GM12878 (cell line): ENCODE measurements around the gene PPP1R1B. TPM values are rescaled to one million over a fixed set of nuclear protein-coding genes. Genes with fewer than 3 reads are reported as not detected.

Experiments
- FOS ChIP-seq: IDR thresholded peaks from 3 replicates; pipeline ENCODE4 v1.6.1; 2011; ENCODE audit warnings: borderline replicate concordance; ENCODE audit not compliant: insufficient read length; ENCODE audit errors: extremely low read depth
- IKZF2 ChIP-seq, 2 experiments: fragments of 450-650 bp; IDR thresholded peaks; 2 replicates each; pipeline ENCODE4 v1.6.1; 2017; ENCODE audit warnings: mild to moderate bottlenecking in 2 of 2, moderate library complexity in 2 of 2
- MYC ChIP-seq: IDR thresholded peaks from 2 replicates; pipeline ENCODE4 v1.6.1; 2011; ENCODE audit warnings: mild to moderate bottlenecking, low read length, moderate library complexity, inconsistent platforms; ENCODE audit not compliant: insufficient read depth, insufficient replicate concordance, insufficient read length, severe bottlenecking
- POLR2AphosphoS2 ChIP-seq: IDR thresholded peaks from 2 replicates; pipeline ENCODE4 v1.6.1; 2011; ENCODE audit warnings: low read depth, mild to moderate bottlenecking, low read length, improper control_type of control experiment, moderate library complexity
- SRF ChIP-seq, 2 experiments: IDR thresholded peaks; 2 replicates each; pipeline ENCODE4 v1.6.1; 2011; ENCODE audit warnings: low read depth in 2 of 2, low read length in 2 of 2, mild to moderate bottlenecking in 1 of 2, moderate library complexity in 1 of 2
- polyA plus RNA-seq, 11 experiments: library from polyadenylated mRNA; depleted of rRNA in 4 of 11; unstranded in 6 of 11; stranded (reverse) in 5 of 11; fragments of >200 nt; fragmentation: Nextera tagmentation in 4 of 11; fragmentation: Illumina TruSeq in 1 of 11; extraction: Ambion mirVana in 4 of 11; extraction: Trizol in 1 of 11; gene quantifications; 1 replicate in 1 of 11; 2 replicates in 10 of 11; pipeline versions ENCODE4 v1.2.1 to v1.2.3, GENCODE V29; 2011 to 2016; ENCODE audit warnings: inconsistent platforms in 2 of 11, missing spikeins in 2 of 11, low read depth in 1 of 11
- total RNA-seq, 4 experiments: library from RNA; depleted of rRNA in 3 of 4; stranded (reverse); fragments of >200 nt in 3 of 4; fragmentation: Illumina TruSeq in 1 of 4; extraction: Trizol in 1 of 4; gene quantifications; 2 replicates each; pipeline versions ENCODE4 v1.2.1 to v1.2.3, GENCODE V29; 2013 to 2021
- TF ChIP-seq, protein P1 (sequence below): fragments of 450-650 bp; IDR thresholded peaks from 2 replicates; pipeline ENCODE4 v1.6.1; 2017; ENCODE audit warnings: mild to moderate bottlenecking, moderate library complexity
- TF ChIP-seq, protein P2 (sequence below): fragments of 450-650 bp; IDR thresholded peaks from 2 replicates; pipeline ENCODE4 v1.6.1; 2014; ENCODE audit warnings: mild to moderate bottlenecking
- TF ChIP-seq, protein P3 (sequence below): fragments of 450-650 bp; IDR thresholded peaks from 2 replicates; pipeline ENCODE4 v1.6.1; 2017; ENCODE audit warnings: mild to moderate bottlenecking, low read depth, inconsistent platforms; ENCODE audit not compliant: poor library complexity, severe bottlenecking

PPP1R1B gene
- total and polyA plus RNA-seq, 10 of the 15 experiments (the other 5 are each of a cell fraction or from before 2014, with no cell fraction given), result 0.08 TPM; not detected in 9

DNA sequence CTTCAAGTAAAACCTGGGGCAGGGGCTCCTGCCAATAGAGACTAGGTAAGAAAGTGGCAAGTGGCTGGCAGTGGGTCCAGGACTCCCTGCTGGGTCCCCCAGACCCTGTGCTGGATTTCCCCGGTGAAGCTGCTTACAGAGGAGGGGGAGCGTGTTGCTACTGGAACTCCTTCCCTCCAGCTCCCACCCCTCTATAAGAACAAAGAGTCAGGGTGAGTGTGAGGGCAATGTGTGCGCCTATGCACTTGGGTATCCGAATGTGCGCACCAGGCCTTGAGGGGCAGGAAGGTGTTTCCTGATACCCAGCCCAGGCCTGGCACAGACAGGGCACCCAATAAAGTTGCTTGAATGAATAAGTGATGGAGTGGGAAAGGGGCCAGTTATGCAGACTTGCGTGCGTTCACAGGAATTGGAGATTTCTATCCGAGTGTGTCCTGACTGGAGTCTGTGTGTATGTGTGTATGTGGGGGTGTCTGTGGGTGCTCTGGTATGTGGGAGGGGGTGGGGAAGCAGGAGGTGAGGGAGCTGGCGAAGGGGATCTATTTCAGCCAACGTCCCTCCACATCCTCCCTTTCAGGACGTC, 30.7 kb upstream of the PPP1R1B start (continued):
- TF ChIP-seq, protein P1, sequence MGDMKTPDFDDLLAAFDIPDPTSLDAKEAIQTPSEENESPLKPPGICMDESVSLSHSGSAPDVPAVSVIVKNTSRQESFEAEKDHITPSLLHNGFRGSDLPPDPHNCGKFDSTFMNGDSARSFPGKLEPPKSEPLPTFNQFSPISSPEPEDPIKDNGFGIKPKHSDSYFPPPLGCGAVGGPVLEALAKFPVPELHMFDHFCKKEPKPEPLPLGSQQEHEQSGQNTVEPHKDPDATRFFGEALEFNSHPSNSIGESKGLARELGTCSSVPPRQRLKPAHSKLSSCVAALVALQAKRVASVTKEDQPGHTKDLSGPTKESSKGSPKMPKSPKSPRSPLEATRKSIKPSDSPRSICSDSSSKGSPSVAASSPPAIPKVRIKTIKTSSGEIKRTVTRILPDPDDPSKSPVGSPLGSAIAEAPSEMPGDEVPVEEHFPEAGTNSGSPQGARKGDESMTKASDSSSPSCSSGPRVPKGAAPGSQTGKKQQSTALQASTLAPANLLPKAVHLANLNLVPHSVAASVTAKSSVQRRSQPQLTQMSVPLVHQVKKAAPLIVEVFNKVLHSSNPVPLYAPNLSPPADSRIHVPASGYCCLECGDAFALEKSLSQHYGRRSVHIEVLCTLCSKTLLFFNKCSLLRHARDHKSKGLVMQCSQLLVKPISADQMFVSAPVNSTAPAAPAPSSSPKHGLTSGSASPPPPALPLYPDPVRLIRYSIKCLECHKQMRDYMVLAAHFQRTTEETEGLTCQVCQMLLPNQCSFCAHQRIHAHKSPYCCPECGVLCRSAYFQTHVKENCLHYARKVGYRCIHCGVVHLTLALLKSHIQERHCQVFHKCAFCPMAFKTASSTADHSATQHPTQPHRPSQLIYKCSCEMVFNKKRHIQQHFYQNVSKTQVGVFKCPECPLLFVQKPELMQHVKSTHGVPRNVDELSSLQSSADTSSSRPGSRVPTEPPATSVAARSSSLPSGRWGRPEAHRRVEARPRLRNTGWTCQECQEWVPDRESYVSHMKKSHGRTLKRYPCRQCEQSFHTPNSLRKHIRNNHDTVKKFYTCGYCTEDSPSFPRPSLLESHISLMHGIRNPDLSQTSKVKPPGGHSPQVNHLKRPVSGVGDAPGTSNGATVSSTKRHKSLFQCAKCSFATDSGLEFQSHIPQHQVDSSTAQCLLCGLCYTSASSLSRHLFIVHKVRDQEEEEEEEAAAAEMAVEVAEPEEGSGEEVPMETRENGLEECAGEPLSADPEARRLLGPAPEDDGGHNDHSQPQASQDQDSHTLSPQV, result no peak
- TF ChIP-seq MYC (no peak), IKZF2 (IDR thresholded peaks at IDR 0.05) (no peak), SRF (IDR thresholded peaks at IDR 0.05; ENCODE audit: low read depth in 2 of 2, low read length in 2 of 2) (no peak), POLR2AphosphoS2 (no peak), FOS (no peak)
- TF ChIP-seq, protein P2, sequence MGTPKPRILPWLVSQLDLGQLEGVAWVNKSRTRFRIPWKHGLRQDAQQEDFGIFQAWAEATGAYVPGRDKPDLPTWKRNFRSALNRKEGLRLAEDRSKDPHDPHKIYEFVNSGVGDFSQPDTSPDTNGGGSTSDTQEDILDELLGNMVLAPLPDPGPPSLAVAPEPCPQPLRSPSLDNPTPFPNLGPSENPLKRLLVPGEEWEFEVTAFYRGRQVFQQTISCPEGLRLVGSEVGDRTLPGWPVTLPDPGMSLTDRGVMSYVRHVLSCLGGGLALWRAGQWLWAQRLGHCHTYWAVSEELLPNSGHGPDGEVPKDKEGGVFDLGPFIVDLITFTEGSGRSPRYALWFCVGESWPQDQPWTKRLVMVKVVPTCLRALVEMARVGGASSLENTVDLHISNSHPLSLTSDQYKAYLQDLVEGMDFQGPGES, result no peak
- TF ChIP-seq, protein P3, sequence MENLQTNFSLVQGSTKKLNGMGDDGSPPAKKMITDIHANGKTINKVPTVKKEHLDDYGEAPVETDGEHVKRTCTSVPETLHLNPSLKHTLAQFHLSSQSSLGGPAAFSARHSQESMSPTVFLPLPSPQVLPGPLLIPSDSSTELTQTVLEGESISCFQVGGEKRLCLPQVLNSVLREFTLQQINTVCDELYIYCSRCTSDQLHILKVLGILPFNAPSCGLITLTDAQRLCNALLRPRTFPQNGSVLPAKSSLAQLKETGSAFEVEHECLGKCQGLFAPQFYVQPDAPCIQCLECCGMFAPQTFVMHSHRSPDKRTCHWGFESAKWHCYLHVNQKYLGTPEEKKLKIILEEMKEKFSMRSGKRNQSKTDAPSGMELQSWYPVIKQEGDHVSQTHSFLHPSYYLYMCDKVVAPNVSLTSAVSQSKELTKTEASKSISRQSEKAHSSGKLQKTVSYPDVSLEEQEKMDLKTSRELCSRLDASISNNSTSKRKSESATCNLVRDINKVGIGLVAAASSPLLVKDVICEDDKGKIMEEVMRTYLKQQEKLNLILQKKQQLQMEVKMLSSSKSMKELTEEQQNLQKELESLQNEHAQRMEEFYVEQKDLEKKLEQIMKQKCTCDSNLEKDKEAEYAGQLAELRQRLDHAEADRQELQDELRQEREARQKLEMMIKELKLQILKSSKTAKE, result no peak
